NCI-H2107 treated with DMSO at 0.1 percent for 48 hours (cell line): ENCODE results near the gene NLRP3.
"Not testable (repeated sequence)": the region's sequence is repeated elsewhere in the genome, so short reads cannot be mapped to it uniquely, and the experiment has no call there.

ENCODE experiments used
- DNase-seq: peaks from one replicate; lab custom pipeline; 2025; ENCODE audit not compliant: unreplicated experiment; lab: John Stamatoyannopoulos, UW

The NLRP3 gene

DNA sequence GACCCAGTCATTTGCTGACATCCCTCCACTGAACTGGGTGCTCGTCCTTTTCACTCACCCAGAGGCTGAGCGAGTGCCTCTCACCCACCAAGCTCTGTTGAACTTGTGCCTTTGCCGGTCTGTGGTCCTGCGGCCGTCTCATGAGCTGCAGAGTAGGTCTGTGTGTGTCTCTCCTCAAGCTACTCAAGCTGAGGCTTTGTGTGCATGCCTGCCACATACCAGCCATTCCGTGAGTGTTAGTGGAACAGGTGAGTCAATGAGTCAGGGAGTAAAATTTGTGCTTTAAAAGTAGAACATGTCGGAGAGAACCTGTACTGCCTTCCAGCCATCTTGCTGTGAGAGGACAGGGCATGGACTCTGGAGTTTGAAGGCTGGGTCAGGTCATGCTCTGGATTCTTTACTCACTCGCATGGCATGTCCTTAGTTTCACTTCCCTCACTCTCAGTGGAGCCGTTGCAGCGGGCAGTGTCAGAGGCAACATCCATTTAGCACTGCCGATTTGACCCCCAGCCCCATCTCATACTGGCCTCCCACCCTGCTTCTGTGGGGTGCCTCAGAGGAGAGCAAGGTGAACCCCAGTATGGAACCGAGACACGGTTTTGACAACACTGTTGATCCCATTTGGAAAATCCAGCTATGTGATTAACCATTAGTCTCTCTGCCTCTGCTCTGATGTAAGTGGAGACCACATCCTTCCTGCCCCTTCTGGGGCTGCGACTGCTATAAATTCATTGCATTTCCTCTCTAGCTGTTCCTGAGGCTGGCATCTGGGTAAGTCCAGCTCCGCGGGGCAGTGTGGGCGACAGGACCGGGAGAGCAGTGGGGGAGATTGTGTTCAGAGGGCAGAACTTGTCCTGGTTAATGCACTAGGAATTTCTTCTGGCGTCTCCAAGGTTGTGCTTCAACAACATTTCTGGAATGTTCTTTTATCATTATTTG, at the start of gene NLRP3:
NLRP3 (plus strand) TSS at position 751 of the 939 bp plus-strand sequence. CDS start 2,628 bp downstream, outside the sequence.
- no peak for DNase-seq

DNA sequence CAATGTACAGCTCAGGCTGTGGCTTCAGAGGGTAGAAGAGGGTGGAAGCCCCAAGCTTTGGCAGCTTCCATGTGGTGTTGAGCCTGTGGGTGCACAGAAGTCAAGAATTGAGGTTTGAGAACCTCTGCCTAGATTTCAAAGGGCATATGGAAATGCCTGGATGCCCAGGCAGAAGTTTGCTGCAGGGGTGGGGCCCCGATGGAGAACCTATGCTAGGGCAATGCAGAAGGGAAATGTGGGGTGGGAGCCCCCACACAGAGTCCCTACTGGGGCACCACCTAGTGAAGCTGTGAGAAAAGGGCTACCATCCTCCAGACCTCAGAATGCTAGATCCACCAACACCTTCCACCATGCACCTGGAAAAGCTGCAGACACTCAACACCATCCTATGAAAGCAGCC, 49.6 kb upstream of the NLRP3 start:
- not testable (repeated sequence) for DNase-seq

DNA sequence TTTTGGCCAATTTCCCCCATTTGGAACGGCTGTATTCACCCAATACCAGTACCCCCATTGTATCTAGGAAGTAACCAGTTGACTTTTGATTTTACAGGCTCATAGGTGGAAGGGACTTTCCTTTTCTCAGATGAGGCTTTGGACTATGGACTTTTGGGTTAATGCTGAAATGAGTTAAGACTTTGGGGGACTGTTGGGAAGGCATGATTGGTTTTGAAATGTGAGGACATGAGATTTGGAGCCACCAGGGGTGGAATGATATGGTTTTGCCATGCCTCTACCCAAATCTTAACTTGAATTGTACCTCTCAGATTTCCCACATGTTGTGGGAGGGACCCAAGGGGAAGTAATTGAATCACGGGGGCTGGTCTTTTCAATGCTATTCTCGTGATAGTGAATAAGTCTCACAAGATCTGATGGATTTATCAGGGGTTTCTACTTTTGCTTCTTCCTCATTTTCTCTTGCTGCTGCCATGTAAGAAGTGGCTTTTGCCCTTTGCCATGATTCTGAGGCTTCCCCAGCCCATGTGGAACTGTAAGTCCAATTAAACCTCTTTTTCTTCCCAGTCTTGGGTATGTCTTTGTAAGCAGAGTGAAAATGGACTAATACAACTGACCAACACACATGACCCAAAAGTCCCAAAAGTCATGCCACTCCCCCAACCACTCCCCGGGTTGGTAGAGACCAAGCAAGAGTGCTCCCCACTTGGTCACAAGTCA, 48.9 kb upstream of the NLRP3 start:
- DNase-seq = no peak

- no peak for DNase-seq
These were observed 48.1 kb upstream of the NLRP3 start for GRCh38 chr1:247367786-247368422.

- DNase-seq = no peak
These were observed 47.4 kb upstream of the NLRP3 start for GRCh38 chr1:247368490-247369145.

DNA sequence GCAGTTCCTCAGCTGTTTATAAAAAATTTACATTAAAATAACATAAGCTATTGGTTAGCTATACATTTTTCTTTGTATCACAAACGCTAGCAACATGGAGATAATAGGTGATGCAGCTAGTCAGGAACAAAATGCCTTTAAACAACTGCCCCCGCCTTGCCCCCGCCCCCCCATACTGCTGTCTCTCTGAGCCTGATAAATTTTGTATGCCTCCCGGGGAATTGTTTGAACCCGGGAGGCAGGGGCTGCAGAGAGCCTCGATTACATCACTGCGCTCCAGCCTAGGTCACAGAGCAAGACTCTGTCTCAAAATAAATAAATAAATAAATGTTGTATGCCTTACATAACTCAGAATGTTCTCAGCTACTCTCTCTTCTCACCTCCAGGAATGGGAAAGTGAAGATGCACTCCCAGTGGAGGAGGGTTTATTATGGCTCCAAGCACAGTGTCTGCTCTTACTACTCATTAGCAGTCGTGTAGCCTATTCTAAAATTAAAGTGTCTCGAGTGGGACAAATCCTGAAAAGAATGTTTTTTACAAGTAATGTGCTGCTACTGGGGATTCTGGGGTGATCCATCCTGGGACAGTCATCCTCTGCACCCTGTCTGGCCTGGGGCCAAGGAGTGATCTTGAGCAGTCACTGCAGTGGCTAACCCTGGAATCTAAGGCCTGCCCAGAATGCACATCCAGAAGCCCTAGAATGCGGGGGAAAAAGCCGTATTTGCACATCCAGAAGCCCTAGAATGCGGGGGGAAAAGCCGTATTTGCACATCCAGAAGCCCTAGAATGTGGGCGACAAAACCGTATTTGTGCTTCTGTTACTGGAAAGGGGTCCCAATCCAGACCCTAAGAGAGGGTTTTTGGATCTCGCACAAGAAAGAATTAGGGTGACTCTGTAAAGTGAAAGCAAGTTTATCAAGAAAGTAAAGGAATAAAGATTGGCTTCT, 44.9 kb upstream of the NLRP3 start:
- no peak for DNase-seq

DNA sequence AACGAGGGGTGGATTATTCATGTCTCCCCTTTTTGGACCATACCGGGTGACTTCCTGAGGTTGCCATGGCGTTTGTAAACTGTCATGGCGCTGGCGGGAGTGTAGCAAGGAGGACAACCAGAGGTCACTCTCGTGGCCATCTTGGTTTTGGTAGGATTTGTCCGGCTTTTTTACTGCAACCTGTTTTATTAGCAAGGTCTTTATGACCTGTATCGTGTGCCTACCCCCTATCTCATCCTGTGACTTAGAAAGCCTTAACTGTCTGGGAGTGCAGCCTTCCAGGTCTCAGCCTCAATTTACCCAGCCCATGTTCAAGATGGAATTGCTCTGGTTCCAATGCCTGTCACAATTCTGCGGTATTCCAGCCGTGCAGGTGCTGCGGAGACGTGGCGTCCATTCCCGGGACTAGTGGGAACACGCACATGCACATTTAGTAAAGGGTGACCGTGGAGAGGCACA, 44.1 kb upstream of the NLRP3 start:
- DNase-seq = no peak

DNA sequence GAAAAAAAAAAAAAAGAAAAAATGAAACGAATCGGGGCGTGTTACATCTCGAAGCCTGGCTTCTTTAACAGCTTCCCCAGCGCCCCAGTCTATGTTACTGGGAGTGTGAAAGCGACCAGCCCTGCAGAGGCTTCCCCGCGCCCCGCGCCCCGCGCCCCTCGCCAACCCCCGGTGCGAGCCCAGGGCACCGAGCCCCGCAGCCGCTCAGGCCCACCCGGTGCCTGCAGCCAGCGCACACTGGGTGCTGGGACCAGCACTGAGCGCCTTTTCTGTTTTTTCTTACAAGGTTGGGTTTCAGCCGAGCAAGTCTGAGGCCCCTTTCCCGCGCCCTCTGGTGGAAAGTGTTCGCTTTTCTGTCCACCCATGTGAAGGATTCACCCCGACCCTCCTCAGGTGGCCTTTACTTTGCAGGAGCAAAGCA, 42.2 kb upstream of the NLRP3 start:
- no peak for DNase-seq

- DNase-seq = not testable (repeated sequence)
These were observed 41.2 kb upstream of the NLRP3 start for GRCh38 chr1:247374651-247375334.

DNA sequence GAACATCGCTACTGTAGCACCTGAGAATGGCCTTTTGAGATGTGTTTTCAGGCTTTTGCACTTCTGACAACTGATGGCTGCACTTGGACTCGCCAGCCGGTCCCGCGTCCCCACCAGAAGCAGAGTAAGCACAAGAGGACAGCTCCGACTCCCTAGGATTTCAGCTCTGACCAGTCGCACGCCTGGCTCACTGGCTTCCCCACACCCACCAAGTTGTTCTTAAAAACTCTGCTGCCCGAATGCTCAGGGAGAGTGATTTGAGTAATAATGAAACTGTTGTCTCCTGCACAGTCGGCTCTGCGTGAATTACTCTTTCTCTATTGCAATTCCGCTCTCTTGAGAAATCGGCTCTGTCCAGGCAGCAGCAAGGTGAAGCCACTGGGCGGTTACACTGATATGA, 40.2 kb upstream of the NLRP3 start:
- DNase-seq = no peak

DNA sequence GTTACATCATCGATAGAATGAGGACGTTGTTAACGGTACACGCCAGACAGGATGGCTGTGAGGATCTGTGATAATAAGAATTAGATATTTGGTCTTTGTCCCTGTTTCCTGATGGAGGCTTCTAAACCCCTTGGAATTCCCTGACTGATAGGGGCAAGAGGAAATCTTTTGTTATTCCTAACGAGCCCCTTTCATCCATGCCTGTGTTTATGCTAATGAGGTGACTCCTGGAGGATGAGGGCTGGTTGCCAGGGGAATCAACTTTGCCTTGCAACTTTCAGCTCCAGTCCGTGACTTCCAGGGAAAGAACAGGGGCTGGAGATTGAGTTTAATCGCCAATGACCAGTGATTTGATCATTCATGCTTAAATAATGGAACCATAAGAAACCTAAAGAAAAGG, 39.3 kb upstream of the NLRP3 start:
- DNase-seq = no peak

DNA sequence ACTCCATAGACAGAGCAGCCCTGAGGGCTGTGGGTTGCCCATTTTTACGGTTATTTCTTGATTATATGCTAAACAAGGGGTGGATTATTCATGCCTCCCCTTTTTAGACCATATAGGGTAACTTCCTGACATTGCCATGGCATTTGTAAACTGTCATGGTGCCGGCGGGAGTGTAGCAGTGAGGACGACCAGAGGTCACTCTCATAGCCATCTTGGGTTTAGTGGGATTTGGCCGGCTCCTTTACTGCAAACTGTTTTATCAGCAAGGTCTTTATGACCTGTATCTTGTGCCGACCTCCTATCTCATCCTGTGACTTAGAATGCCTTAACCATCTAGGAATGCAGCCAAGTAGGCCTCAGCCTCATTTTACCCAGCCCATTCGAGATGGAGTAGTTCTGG, 38.3 kb upstream of the NLRP3 start:
- not testable (repeated sequence) for DNase-seq

GRCh38 chr1:247378334-247379073, 37.5 kb upstream of the NLRP3 start:
- DNase-seq = no peak

DNA sequence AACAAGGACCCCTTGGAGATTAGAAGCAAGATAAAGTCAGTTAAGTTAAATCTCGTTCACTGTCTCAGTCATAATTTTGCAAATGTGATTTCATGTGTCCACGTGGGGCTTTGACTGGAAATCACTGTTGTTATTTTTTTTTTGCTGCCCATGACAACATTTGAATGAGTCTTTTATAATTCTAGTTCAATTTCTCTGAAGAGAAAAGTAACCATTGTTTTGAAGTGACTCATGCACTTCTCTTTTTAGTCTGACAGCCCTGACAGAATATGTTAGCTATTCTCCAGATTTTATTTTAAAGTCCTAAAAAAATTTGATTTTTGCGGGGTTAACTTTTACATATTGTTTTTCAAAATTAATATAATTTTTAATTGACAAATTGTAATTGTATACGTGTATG, 30.7 kb upstream of the NLRP3 start:
- DNase-seq = no peak

- DNase-seq = no peak
These were observed 29.8 kb upstream of the NLRP3 start for GRCh38 chr1:247386217-247386616.

- no peak for DNase-seq
These were observed 29.3 kb upstream of the NLRP3 start for GRCh38 chr1:247386687-247387086.

GRCh38 chr1:247387096-247387495, 28.9 kb upstream of the NLRP3 start:
- DNase-seq = no peak

- DNase-seq = no peak
These were observed 28.4 kb upstream of the NLRP3 start for GRCh38 chr1:247387565-247387964.
